ENCODE results near the gene AHNAK. TPM values are rescaled to one million over a fixed set of nuclear protein-coding genes. Genes with fewer than 3 reads are reported as not detected.

AHNAK gene
- total RNA-seq, 1 donor, result 250 TPM

DNA sequence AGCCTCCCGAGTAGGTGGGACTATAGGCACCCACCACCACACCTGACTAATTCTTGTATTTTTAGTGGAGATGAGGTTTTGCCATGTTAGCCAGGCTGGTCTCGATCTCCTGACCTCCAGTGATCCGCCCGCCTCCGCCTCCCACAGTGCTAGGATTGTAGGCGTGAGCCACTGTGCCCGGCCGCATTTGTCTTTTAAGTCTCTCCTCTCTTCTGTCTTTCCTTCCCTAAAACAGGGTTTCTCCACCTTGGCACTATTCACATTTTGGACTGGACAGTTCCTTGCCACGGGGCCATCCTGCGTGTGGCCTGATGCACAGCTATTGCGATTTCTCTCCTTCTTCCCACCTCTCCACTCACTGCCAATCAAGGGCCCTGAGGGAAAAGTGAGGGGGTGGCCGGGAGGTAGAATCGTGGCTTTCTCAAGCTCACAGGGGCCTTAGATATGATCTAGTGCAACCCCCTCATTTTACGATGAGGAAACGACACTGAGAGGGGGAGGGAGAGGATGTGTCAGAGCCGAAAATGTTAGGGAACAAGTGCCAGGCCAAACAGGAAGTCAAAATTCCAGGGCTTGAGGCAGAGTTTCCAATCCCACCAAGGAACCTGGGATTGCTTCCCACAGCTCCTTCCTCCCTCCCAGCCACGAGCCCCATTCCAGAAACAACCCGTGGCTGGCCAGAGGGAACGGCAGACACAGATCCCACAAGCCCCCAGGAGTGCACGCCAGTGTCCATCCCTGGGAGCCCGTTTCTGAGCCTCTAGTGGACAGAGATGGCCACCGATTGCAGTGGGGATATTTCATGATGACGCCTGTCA is 106.6 kb downstream of the AHNAK start:
- DNase-seq (ENCODE audit: low read depth in 2 of 3, low spot score in 2 of 3), result no peak

DNA sequence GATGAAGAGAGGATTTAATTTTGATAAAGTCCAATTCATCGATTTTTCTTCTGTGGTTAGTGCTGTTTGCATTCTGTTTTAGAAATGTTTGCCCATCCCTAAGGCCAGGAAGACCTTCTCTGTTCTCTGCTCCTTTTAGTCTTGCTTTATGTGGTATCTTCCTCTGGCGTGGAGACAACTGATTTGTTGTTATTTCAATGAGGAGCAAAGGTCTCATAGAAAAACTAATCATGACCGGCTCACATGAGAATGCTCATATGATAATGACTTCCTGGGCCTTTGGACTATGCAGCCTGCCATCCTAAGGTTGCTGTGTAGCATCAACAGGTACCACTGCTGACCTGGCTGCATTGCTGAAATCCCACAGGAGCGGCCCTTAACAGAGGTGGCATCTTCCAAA is 108.0 kb downstream of the AHNAK start:
- DNase-seq (ENCODE audit: low read depth in 2 of 3, low spot score in 2 of 3), result no peak

DNA sequence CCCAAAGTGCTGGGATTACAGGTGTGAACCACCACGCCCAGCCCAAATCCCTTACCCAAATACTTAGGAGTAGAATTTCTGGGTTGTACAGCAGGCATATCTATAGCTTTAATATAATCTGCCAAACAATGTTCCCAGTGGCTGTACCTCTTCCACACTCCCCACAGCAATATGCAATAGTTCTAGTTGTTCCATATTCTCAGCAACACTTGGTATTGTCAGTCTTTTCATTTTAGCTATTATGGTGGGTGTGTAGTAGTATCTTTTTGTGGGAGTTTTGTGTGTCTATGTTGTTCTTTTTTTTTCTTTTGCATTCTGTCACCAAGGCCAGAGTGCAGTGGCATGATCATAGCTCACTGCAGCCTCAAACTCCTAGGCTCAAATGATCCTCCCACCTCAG is 109.0 kb downstream of the AHNAK start:
- no peak for DNase-seq (ENCODE audit: low read depth in 2 of 3, low spot score in 2 of 3)

DNA sequence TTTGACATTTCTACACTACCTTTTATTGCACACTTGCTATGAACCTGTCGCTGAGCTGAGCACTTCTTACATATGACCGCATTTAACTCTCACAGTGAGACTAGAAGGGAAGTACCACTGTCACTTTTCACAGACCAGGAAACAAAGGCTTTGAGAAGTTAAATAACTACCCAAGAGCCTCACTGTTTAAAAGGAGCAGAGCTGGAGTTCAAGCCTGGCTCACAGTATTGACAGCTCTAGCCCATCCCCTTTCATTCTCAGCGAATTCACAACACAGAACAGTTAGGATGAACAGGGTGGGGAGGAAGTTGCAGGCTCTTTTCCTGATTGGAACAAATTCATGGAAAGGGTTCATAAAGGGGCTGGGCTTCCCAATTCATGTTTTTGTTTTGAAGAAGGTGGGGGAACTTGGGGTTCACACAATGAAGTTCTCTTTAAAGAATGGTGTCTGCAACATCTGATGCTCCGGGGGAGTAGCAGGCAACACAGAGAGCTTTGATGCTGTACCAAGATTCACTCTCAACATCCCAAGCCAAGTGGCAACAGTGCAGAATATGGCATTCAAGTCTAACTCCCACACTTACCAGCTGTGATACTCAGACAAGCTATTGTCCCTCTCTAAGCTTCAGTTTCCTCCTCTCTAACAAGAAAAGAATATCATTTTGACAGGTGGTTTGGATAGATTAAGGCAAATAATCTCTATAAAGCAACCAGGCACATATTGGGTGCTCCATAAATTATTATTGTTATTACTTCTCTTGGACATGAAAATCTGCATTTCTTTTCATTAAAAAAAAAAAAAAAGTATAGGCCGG is 110.6 kb downstream of the AHNAK start:
- peak in 1 of 3 donors; percentile 61 for DNase-seq (ENCODE audit: low read depth in 2 of 3, low spot score in 2 of 3)

DNA sequence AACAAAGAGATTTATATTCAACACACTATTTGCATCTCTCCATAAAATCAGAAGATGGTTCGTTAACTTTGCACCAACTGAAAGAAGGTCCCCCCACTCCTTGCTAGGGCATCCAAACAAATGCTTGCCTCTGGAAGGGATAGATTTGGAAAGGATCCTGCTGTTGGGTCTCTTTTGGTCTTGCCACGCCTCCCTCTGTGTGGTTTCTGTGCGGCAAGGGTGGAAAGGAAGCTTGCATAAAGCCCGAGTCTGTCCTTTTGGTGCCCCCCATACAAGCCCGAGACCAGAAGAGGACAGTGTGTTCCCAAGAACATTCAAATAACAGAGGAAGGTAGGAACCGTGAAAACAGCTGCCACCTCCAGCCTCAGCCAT is 112.7 kb downstream of the AHNAK start:
- peak in 1 of 3 donors; percentile 38 for DNase-seq (ENCODE audit: low read depth in 2 of 3, low spot score in 2 of 3)

DNA sequence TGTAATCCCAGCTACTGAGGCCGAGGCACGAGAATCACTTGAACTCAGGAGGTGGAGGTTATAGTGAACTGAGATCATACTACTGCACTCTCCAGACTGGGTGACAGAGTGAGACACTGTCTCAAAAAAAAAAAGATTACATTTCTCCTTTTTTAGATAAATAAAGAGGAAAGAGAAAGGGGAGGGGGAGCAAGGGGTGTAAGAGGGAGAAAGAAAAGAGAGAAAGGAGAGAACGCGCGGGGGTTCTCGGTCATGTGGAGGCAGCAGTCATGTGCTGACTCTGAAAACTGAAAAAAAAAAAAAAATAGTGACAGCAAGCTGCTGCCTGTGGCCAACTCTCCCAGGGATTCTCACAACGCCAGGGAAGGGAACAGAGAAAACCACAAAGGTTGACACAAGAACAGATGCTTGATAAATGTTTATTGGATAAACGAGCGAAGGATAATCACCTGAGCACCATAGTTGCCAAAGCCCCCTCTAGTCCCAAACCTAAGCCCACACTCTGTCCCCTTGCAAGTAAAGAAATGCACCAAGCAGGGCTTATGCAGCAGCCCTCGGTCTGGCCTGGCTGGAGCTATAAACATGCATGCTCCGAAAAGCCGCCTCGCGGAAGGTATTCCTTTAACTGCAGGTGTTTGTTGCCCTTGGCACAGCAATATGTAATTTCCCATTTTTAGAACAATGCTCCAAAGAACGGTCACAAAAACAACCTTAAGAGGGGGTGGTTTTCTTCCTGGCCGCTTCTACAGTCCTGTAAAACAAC is 113.3 kb downstream of the AHNAK start:
- peak in 1 of 3 donors; percentile 12 for DNase-seq (ENCODE audit: low read depth in 2 of 3, low spot score in 2 of 3)

DNA sequence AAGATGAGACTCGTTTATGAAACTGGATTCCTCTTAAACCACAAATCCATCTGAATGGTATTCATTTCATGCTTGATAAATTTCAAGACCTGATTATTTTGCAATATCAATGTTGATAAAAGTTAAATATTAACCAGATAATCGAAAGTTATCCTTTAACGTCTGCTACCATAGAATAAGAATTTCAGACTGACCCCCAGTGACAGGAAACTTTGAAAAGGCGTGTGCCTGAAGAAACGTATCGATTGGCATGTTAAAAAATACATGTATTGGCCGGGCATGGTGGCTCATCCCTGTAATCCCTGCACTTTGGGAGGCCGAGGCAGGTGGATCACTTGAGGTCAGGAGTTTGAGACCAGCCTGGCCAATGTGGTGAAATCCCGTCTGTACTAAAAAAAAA is 113.9 kb downstream of the AHNAK start:
- no peak for DNase-seq (ENCODE audit: low read depth in 2 of 3, low spot score in 2 of 3)

DNA sequence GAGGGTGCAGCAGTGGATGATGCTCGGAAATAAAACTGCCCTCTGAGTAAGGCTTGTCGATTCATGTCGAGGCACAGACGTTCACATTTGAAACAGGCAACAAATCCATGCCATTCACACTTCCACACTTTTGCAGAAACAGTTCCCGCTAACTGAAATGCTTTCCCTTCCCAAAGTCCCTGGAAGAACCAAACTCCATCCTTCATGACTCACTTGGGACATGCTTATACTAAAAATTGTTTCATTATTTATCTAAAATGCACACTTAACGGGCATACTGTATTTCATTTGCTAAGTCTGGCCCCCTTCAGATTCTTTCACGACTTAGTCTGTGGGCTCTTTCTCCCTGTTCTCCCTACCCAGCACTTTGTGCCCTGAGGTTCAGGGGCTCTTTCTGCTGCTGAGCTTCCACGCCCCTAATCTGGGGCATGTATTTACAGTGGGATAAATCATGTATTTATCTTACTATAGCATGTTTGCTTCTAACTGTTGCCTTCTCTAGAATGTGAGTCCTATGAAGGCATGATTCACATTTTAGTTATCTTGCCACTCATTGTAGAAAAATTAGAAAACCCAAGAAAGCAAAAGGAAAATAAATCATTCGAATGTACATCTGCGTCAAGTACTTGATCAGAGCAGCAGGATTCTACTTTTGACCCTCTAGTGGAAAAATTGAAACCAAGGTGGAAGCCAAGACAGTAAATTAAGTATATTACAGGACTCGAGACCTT is 115.3 kb downstream of the AHNAK start:
- DNase-seq (ENCODE audit: low read depth in 2 of 3, low spot score in 2 of 3), result no peak

DNA sequence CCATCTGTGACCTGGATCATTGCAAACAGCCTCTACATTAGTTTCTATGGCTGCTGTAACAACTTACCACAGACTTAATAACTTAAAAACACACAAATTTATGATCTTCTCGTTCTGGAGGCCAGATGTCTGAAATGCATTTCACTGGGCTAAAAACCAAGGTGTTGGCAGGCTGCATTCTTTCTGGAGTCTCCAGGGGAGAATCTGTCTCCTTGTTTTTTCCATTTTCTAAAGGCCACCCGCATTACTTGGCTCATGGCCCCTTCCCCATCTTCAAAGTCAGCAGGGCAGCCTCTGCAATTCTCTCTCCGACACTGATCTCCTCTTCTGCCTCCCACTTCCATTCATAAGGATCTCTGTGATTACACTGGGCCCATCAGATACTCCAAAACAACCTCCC is 116.2 kb downstream of the AHNAK start:
- DNase-seq (ENCODE audit: low read depth in 2 of 3, low spot score in 2 of 3), result no peak

DNA sequence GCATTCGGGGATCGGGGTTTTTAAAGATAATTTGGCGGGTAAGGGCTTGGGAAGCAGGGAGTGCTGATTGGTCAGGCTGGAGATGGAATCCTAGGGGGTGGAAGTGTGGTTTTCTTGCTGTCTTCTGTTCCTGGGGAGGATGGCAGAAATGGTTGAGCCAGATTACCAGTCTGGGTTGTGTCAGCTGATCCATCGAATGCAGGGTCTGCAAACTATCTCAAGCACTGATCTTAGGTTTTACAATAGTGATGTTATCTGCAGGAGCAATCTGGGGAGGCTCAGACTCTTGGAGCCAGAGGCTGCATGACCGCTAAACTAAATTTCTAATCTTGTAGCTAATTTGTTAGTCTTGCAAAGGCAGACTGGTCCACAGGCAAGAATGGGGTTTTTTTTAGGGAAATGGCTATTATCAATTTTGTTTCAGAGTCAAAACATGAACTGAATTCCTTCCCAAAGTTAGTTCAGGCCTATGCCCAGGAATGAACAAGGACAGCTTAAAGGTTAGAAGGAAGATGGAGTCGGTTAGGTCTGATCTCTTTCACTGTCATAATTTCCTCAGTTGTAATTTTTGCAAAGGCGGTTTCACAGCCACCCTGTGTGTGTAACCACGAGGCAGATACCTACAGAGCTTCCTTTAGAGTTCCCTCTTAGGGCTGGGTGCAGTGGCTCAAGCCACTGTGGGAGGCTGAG is 117.6 kb downstream of the AHNAK start:
- DNase-seq (ENCODE audit: low read depth in 2 of 3, low spot score in 2 of 3), result no peak

DNA sequence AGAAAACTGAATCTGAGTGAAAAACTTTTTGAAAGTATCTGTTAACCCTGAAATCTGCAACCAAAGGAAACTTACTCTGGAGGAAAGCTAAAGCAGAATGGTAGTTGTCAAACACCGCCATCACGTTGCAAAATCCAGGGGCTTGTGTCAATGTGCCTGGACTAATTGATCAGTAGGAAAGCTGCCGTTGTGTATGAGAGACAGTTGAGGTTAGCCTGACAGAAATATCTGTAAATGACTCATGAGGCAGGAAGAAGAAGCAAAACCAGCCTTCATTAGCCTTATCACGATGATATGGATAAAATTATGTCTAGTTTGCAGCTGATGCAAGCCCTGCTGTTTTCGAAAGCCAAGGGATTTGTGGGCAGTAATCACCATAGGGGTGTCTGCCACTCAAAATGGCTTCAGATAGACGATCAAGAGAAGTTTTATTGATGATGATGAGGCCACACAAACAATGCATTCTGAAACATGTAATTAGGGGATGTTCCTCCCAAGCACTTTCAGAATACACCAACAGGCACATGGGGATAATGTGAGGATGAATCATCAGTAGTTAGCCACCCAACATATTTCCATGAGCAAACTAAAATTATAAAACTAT is 118.9 kb downstream of the AHNAK start:
- DNase-seq (ENCODE audit: low read depth in 2 of 3, low spot score in 2 of 3), result peak in 1 of 3 donors; percentile 25

DNA sequence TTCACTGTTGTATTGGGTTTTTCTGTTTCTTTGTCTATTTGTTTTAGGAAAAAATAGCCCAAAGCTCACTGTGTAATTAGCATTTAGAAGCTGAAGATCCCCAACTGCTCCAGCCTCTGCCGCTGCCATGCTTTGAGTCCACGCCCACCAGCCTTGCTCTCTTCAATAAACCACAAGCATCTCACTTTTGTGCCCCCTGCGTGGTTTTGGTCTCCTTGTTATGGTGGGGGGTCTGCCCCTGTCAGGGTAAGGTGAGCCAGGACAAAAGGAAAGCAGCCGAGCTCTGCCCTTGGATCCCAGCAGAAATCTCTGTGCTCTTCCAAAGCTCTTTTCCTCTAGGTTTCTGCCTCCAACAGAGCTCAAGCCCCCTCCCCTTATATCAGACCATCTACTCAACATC is 123.6 kb downstream of the AHNAK start:
- DNase-seq (ENCODE audit: low read depth in 2 of 3, low spot score in 2 of 3), result no peak

DNA sequence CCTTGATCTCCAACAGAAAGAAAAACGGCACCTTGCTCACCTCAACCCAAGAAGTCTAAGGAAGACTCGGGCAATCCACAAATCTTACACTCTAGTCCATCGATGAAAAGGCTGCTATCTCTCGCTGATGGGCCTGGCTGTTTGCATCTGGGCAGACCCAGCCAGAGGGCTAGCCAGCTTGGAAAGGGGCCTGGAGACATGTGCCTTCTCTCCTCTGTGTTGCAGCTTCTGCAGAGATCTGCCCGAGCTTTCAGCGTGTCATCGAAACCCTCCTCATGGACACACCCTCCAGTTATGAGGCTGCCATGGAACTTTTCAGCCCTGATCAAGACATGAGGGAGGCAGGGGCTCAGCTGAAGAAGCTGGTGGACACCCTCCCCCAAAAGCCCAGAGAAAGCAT is 124.6 kb downstream of the AHNAK start:
- no peak for DNase-seq (ENCODE audit: low read depth in 2 of 3, low spot score in 2 of 3)

DNA sequence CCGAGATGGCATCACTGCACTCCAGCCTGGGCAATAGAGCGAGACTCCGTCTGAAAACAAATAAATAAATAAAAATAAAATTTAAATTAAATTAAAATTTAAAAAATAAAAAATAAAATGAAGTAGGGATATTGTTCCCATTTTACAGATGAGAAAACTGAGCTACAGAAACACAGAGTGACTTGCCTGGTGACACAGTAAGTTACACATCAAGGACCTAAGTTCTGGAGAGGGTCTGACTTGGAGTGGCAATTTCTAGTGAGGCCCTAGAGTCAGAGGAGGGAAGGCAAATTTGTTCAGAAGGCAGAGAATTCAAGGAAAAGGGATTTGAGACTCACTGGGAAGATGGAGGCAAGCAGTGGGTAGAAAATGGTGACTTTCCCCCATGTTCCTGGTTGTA is 125.7 kb downstream of the AHNAK start:
- no peak for DNase-seq (ENCODE audit: low read depth in 2 of 3, low spot score in 2 of 3)

DNA sequence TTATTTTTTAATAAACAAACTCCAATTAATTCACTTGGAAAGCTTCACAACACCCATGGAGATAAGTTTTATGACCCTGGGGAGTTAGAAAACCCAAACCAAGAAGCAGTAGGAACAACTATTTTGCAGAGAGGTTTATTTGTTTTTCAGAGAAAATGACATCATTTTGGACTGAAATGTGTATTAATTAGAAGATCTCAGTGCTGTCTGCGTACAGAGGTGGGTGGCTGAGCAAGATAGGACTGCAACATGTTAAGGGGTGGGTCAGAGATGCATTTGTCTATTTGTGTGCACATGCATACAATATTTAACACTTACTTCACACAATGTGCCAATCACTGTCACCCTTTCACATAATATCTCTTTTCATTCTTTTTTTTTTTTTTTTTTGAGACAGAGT is 126.7 kb downstream of the AHNAK start:
- no peak for DNase-seq (ENCODE audit: low read depth in 2 of 3, low spot score in 2 of 3)

DNA sequence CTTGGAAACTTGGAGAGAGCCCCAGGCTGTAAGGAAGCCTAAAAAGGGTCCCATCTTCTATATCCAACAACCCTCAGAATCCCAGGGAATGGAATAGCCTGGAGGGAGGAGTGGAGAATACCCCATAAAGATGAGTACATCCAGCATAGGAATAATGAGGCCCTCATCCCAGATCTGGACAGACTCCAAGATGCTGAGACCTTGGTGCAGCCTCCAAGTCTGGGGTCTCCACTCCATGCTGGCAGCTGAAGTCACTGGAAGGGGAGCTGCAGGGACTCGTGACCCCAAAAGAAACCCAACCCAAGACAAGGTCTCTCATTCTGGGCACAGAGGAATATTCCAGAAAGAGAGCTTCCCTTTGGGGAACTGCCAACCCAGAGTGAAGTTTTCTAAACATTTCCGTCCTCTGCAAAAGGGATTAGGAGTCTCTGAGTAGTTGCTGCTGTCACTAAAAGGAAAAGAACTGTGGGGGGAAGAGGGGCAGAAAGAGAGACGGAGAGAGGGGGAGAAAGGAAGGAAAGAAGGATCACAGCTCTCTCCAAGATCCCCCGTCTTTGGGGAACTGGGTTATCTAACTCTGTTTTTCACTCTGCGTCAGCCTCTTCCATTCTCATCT is 127.2 kb downstream of the AHNAK start:
- DNase-seq (ENCODE audit: low read depth in 2 of 3, low spot score in 2 of 3), result no peak

DNA sequence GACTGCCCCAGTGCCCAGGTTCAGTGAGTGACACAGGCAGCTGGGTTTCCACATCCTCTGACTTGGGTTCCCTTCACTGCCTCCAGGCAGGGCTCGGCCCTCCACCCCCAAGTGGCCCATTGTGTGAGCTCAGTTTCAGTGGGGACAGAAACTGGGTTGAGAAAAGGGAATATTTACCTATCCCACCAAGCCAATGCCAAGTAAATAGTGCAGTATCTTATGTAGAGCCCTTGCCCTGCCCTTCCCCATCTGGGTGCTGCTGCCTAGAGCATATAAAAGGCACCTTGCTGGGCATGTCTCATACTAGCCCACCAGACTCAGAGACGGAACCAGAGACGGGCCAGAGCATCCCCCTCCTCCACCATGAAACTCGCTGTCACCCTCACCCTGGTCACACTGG is 127.9 kb downstream of the AHNAK start, which contains the start of gene SCGB1A1:
TSS of gene SCGB1A1 (plus strand) at position 301 of the 400 bp plus-strand sequence. CDS start at position 364, 63 bp downstream.
- DNase-seq (ENCODE audit: low read depth in 2 of 3, low spot score in 2 of 3), result no peak

DNA sequence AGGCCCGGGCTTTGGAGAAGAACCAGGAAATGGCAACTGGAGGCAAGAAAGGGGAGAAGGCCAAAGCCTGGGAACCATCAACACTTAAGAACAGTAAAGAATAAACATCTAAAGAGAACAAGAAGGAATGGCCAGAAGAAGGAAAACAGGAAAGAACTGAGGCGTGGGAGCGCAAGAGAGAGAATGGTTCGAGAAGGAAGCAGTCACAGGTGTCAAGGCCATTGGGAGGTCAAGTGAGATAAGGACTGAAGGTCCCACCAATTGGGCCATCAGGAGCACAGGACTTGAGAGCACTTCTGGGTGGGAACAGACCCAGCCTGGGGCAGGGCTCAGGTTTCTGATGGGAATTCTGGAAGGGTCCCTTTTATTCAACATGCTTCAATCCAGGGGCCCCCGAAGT is 128.5 kb downstream of the AHNAK start:
- DNase-seq (ENCODE audit: low read depth in 2 of 3, low spot score in 2 of 3), result no peak

DNA sequence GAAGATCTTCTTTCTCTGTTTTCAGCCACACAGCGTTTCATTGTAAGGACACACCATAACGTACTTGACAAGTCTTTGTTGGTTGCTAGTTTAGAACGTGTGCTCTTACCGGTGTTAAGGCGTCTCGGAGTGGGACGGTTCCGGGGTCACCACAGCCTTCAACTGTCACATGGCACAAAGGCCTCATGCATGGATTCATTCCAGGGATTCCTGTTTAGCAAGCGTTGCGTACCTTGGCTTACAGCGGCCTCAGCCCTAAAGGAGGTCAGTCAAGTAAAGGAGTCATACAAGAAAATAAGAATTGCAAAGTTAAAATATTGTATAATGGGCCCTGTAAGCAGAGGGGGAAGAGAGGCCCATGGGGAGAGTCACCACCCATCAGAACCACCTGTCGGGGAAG is 130.0 kb downstream of the AHNAK start:
- DNase-seq (ENCODE audit: low read depth in 2 of 3, low spot score in 2 of 3), result no peak
